HepG2 (cell line): ENCODE results near the gene VPS9D1. TPM values are rescaled to one million over a fixed set of nuclear protein-coding genes. Genes with fewer than 3 reads are reported as not detected.

Experiments
- ARID2 ChIP-seq: sonication (generic); formaldehyde crosslinking; IDR thresholded peaks from 2 replicates; pipeline ENCODE4 v1.8.1; 2022; ENCODE audit warnings: mild to moderate bottlenecking, missing genetic modification reagents, borderline replicate concordance
- ATF4 ChIP-seq, 2 experiments: fragments of 450-650 bp in 1 of 2; sonication (generic) in 1 of 2; formaldehyde crosslinking; IDR thresholded peaks; 2 replicates each; pipeline versions ENCODE4 v1.5.0 to v1.8.0; 2020 to 2022; ENCODE audit warnings: mild to moderate bottlenecking in 1 of 2, missing genetic modification reagents in 1 of 2
- CHCHD3 ChIP-seq: sonication (generic); formaldehyde crosslinking; IDR thresholded peaks from 2 replicates; pipeline ENCODE4 v1.8.0; 2022; ENCODE audit warnings: mild to moderate bottlenecking, missing genetic modification reagents, moderate library complexity
- CHD4 ChIP-seq: fragments of 200-600 bp; sonication (generic); IDR thresholded peaks from 2 replicates; pipeline ENCODE4 v1.7.0; 2017; ENCODE audit warnings: mild to moderate bottlenecking, low read length, borderline replicate concordance
- DNMT3B ChIP-seq: conservative IDR thresholded peaks from 2 replicates; pipeline ENCODE4 v1.6.1; 2016; ENCODE audit warnings: missing biosample characterization, control low read depth
- GATAD1 ChIP-seq: IDR thresholded peaks from 2 replicates; pipeline ENCODE4 v1.6.1; 2016; ENCODE audit warnings: missing genetic modification reagents, missing compliant biosample characterization
- HHEX ChIP-seq: IDR thresholded peaks from 2 replicates; pipeline ENCODE4 v1.6.1; 2016; ENCODE audit warnings: control low read depth
- ISL2 ChIP-seq: sonication (generic); formaldehyde crosslinking; IDR thresholded peaks from 2 replicates; pipeline ENCODE4 v1.5.0; 2020; ENCODE audit warnings: missing genetic modification reagents
- SNAPC4 ChIP-seq: sonication (generic); formaldehyde crosslinking; IDR thresholded peaks from 2 replicates; pipeline ENCODE4 v1.4.0; 2020; ENCODE audit warnings: mild to moderate bottlenecking, missing genetic modification reagents
- TMF1 ChIP-seq: sonication (generic); formaldehyde crosslinking; IDR thresholded peaks from 2 replicates; pipeline ENCODE4 v1.8.1; 2022; ENCODE audit warnings: low read depth, missing genetic modification reagents
- ZC3H13 ChIP-seq: sonication (generic); formaldehyde crosslinking; IDR thresholded peaks from 2 replicates; pipeline ENCODE4 v1.8.1; 2023; ENCODE audit warnings: mild to moderate bottlenecking, missing genetic modification reagents, moderate library complexity
- ZNF431 ChIP-seq: sonication (generic); formaldehyde crosslinking; IDR thresholded peaks from 2 replicates; pipeline ENCODE4 v1.9.0; 2022; ENCODE audit warnings: missing genetic modification reagents, low read depth, mild to moderate bottlenecking, borderline replicate concordance
- ZNF883 ChIP-seq: sonication (generic); formaldehyde crosslinking; IDR thresholded peaks from 2 replicates; pipeline ENCODE4 v1.5.1; 2020; ENCODE audit warnings: mild to moderate bottlenecking, missing genetic modification reagents; ENCODE audit errors: not compliant biosample characterization
- ZSCAN9 ChIP-seq: IDR thresholded peaks from 2 replicates; pipeline ENCODE4 v1.6.1; 2016; ENCODE audit warnings: borderline replicate concordance
- polyA plus RNA-seq, 8 experiments: library from polyadenylated mRNA; depleted of rRNA in 3 of 8; stranded (reverse) in 7 of 8; unstranded in 1 of 8; fragments of >200 nt; fragmentation: Illumina TruSeq in 4 of 8; extraction: Trizol in 4 of 8; gene quantifications; 2 replicates each; pipeline versions ENCODE4 v1.2.1 to v1.2.3, GENCODE V29; 2011 to 2016; ENCODE audit warnings: low read depth in 4 of 8, missing spikeins in 1 of 8, mixed read lengths in 1 of 8; ENCODE audit not compliant: insufficient read depth in 1 of 8
- total RNA-seq, 5 experiments: library from RNA; depleted of rRNA; stranded (reverse); fragments of >200 nt; fragmentation: Illumina TruSeq; extraction: Trizol; gene quantifications; 2 replicates each; pipeline ENCODE4 v1.2.3, GENCODE V29; 2016; ENCODE audit warnings: low read depth in 1 of 5
- TF ChIP-seq, protein P1 (sequence below): sonication (generic); formaldehyde crosslinking; IDR thresholded peaks from 2 replicates; pipeline ENCODE4 v1.8.0; 2022; ENCODE audit warnings: low read depth, missing genetic modification reagents
- TF ChIP-seq, protein P2 (sequence below): sonication (generic); formaldehyde crosslinking; IDR thresholded peaks from 2 replicates; pipeline ENCODE4 v1.8.0; 2022; ENCODE audit warnings: mild to moderate bottlenecking, missing genetic modification reagents, moderate library complexity
- TF ChIP-seq, protein P3 (sequence below): sonication (generic); formaldehyde crosslinking; IDR thresholded peaks from 2 replicates; pipeline ENCODE4 v1.4.0; 2020; ENCODE audit warnings: missing genetic modification reagents, borderline replicate concordance

The VPS9D1 gene
- total and polyA plus RNA-seq, 2 of the 13 experiments (the other 11 are each of a cell fraction or from before 2014, with no cell fraction given) = 10.1 to 13.2 TPM

GRCh38 chr16:89700649-89701424, 19.9 kb downstream of the VPS9D1 start (continued):
- TF ChIP-seq, protein P1, sequence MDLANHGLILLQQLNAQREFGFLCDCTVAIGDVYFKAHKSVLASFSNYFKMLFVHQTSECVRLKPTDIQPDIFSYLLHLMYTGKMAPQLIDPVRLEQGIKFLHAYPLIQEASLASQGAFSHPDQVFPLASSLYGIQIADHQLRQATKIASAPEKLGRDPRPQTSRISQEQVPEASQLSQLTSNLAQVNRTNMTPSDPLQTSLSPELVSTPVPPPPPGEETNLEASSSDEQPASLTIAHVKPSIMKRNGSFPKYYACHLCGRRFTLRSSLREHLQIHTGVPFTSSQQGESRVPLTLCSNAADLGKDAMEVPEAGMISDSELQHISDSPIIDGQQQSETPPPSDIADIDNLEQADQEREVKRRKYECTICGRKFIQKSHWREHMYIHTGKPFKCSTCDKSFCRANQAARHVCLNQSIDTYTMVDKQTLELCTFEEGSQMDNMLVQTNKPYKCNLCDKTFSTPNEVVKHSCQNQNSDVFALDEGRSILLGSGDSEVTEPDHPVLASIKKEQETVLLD (CRISPR knock-in tag) = no peak; the same call in 1 of the 2 replicates
- TF ChIP-seq, protein P2, sequence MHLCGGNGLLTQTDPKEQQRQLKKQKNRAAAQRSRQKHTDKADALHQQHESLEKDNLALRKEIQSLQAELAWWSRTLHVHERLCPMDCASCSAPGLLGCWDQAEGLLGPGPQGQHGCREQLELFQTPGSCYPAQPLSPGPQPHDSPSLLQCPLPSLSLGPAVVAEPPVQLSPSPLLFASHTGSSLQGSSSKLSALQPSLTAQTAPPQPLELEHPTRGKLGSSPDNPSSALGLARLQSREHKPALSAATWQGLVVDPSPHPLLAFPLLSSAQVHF (CRISPR knock-in tag) = peak; percentile 91; the same call in 1 of the 2 replicates
- TF ChIP-seq ZSCAN9 = no peak
- TF ChIP-seq GATAD1 (CRISPR knock-in tag) = no peak
- no peak for TF ChIP-seq ATF4 (CRISPR knock-in tag; IDR thresholded peaks at IDR 0.05)
- TF ChIP-seq TMF1 = no peak
- no peak for TF ChIP-seq HHEX
- no peak for TF ChIP-seq DNMT3B (CRISPR knock-in tag)
- no peak for TF ChIP-seq ZC3H13 (CRISPR knock-in tag)
- TF ChIP-seq CHCHD3 = peak; percentile 90
- TF ChIP-seq ZNF431 (CRISPR knock-in tag) = peak; percentile 47; the same call in 1 of the 2 replicates
- TF ChIP-seq, protein P3, sequence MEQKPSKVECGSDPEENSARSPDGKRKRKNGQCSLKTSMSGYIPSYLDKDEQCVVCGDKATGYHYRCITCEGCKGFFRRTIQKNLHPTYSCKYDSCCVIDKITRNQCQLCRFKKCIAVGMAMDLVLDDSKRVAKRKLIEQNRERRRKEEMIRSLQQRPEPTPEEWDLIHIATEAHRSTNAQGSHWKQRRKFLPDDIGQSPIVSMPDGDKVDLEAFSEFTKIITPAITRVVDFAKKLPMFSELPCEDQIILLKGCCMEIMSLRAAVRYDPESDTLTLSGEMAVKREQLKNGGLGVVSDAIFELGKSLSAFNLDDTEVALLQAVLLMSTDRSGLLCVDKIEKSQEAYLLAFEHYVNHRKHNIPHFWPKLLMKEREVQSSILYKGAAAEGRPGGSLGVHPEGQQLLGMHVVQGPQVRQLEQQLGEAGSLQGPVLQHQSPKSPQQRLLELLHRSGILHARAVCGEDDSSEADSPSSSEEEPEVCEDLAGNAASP (CRISPR knock-in tag) = peak; percentile 24; the same call in 1 of the 2 replicates
- no peak for TF ChIP-seq ARID2
- TF ChIP-seq ZNF883 (CRISPR knock-in tag) = no peak
- TF ChIP-seq CHD4 = no peak
- peak; percentile 45; the same call in 1 of the 2 replicates for TF ChIP-seq ISL2 (CRISPR knock-in tag)
- TF ChIP-seq SNAPC4 = 0 out of 2 replicates have a peak, but pooled peaks have one; percentile 45
